Measurements from ENCODE around the gene RERE.
"Not testable (repeated sequence)": the region's sequence is repeated elsewhere in the genome, so short reads cannot be mapped to it uniquely, and the experiment has no call there.

Gene RERE

DNA sequence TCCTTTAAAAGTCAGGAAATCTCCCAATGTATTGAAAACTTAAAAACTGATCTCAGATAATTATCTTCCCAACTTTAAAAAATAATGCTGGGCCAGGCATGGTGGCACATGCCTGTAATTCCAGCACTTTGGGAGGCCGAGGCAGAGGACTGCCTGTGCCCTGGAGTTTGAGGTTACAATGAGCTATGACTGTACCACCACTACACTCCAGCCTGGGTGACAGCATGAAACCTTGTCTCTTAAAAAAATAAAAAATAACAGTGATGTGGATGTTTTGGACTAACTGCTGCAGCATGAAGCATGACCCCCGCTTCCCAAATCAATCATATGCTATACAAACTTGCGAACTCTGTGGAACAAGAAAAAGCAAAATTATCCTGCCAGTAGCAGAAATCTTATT lies 186.3 kb downstream of the RERE start:
- DNase-seq = no peak

DNA sequence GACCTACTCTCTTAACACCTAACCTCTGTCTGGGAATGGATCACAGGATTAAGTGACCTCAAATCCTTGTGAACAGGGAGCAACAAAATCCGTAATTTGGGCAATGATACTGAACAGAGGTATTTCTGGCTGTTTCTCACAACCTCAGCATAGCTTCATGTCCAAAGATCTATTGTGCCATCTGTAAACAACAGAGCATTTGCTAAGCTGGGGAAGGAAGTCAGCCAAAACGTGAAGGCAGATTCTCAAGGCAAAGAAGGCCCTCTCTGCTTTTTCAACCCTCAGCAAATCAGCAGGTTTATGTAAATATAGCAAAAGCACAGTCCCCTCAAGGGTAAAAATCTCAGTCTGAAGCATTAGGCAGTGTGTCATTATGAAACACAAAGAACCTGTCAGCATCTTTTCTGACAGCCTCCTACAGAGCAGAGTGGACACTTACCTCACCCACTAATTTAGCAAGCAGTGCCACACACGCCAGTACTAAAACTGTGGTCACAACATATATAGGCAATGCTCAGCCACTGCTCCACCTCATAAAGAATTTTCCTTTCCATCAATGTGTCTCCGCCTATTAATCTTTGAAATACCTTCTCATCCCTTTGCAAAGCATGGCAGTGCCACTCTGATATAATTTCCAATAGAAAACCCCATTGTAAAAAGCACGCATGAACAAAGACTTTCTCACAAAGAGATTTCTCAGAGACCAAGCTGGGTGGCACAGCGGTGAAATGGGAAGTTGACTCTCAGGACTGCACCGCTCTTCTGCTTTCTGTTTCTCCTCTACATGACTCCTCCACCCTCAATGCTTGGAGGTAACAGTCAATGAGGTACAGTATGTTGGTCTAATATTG lies 188.0 kb downstream of the RERE start:
- no peak for DNase-seq

DNA sequence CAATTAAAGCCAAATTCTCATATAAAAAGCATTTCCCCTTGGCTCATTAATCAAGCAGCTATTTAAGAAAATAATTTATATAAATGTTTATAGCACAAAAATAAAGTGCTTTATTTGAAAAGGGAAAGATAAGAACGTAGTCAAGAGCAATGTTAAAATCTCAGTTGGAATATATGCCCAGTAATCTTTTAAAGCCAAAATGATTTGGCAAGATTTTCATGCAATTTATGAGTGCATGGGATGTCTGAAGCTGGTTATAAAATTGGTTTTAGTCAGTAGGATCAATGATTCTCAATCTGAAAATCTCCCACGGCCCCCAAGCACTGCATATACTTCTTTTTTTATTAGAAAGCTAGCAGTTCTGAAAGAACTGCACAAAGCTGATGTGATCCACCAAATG lies 188.8 kb downstream of the RERE start:
- no peak for DNase-seq

DNA sequence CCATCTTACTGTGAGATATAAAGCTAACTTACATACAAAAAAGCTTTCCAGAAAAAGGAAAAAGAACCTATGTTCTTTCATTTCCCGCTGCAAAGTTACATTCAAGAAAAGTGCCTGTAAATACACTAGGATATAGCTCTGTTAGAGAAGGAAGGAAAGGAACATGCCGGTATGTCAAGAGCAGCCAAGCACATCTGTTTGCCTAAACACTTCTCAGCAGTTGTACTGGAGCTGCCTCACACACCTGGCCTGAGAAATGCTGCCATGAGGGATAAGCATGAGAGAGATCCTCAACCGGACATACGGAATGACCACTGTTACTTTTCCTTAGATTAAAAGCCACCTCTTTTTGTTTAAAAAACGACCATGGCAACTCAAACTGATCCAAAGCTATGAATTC lies 189.7 kb downstream of the RERE start:
- no peak for DNase-seq

DNA sequence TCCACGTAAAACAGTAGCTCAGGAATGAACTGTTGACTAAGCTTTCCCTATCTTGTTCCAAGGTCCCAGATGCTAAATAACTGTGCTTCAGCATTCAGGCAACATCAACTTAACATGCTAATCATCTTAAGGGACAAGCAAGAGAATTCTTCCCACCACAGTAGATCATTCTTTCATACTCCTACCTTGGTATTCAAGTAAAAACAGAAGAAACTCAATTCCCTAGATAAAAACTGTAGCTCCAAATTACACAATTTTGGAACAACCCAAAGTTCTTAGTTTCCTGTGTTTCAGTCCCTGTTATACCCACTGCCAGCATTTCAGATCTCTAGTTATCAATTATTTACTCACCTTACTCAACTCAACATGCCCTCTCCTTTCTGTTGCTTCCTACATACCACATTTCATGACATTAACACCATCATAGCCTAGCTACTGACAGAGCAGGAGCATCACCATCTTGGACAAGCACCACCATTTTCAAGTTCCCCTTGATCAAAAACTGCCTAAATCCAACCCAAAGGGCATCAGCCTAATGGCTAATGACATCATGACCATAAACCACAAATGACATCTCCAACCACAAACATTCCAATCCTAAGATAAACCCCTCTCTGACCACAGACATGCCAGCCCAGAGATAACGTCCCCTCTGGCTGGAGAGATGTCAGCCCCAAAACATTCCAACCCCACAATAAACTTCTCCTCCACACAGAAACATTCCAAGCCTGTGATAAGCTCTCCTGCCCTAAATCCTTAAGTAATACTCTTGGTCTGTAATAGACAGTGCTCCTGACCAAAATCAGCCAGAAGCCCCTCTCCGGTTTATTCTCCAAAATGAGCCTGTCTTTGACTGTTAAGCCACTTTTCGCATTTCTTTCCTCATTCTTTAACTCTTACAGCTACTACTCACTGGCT lies 191.2 kb downstream of the RERE start:
- DNase-seq = no peak

DNA sequence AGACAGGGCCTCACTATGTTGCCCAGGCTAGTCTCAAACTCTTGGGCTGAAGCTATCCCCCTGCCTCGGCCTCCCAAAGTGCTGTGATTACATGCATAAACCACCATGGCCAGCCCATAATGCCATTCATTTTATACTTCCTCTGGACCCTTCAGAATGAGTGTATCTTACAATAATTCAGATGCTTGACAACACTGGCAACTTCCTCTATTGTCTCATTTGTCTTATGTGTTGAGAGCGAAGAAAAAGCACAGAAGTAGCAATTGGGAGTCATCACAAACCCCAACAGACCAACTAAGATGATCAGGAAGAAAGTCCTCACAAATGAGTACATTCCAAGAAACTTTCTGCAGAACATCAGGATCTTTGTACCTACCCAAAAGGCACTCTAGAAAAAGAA lies 191.9 kb downstream of the RERE start:
- no peak for DNase-seq

DNA sequence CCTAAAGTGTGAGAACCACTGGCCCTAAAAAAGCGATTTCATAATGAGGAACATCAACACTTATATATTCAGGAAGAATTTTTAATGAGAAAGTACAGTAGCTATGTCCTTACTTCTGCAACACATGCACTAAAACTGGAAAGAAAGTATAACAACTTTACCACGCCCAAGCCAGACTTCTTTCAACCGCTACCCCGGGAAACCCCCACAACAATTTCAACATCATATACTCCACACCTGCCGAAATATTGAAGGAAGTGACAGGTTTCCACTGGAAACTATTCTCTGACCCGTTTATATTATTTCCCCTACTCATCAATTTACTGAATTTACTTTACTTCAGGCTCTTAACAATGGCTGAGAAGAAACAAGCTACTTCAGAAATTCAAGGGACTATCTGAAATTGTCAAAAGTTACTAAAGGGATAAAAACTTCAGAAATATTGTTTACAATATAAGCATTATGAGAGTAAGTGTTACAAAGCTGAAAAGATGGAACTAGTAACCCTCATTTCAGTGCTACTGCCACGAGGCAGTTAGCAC lies 193.7 kb downstream of the RERE start:
- DNase-seq = not testable (repeated sequence)

DNA sequence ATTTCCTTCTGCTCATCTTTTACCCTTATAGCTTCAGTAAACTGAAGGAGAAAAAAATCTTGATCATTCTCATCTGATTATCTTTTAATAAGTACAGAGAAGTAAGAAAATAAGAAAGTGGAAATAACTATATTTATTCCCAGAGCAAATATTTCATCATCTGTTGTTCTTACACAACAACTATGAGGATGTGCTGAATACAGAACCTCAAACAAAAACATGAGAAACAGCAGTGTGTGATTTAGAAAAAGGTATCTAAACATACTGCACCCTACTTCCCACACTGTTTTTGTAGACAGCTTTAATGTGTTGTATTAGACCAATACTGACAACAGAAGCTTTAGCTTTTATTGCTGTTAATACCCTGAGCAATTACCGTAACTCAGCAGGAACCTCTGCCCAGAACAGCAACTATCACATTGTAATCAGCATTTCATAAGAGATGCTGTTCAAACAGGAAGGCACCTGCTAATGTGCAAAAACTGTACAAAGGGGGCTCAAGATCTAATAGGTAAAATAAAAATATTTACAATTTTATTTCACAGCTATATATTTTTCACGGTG lies 195.6 kb downstream of the RERE start:
- not testable (repeated sequence) for DNase-seq

DNA sequence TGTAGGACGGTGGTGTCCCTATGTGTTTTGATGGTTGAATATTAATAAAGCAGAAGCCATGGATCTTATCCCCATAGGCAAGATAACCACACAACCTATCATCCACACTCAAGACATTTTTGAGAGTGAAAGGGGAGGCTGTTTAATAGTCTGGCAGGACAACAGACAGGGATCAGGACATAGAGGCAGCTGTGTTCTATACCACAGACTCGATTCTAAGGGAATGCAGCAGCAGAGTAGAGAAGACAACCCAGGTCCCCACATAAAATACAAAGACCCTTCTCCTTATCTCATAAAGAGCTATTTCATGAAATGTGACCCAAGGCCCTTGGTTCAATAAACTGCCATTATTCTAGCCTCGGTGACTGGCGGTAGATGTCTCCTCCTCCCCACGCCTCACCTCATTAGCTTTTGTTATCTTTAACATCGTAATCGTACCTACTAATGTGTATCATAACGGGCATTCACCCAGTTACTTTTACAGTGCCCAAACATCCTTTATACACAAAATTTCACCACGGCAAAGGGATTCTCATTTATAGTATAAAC lies 196.3 kb downstream of the RERE start:
- DNase-seq = not testable (repeated sequence)

DNA sequence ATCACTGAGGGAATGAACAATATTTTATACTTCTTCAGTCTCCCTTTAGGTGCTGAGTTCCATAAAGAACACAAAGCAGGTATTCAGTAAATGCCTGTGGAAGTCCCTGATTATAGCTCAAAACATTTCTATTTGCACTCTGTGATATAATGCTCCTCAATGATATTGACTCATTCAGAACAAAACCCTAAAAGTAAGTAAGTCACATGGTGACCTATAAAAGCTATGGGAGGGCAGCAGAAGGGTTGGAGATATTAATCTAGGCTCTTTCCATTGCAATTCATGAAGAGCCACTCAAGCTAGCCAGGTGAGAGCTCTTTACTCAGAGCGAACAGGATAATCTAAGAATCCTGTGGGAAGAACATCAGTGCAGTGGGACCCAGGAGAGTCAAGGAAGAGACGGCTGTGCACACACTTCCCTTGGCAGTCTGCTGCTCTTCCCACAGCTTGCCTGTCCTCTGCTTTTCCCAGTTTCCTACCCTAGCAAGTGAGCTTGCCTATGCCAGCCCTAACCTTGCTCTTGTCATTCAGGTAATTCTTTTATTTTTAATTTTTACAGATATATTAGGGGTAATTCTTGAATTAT lies 197.4 kb downstream of the RERE start:
- DNase-seq = not testable (repeated sequence)

DNA sequence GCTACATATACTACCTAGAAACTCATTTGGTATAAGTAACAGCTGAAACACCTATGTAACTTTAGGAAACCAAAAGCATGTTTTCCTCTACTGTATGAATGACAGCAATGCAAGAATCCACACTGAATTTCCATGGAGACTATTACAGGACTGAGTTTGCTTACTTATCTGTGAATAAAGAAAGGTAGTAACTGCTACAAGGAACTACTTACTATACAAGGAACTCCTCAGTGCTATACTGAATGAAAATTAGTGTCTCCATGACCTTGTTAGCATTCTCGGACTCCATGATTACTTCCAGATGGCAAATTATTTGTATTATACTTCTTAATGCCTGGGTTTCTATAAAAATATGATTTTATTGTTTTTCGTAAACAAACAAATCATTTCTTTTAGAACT lies 198.0 kb downstream of the RERE start:
- not testable (repeated sequence) for DNase-seq

DNA sequence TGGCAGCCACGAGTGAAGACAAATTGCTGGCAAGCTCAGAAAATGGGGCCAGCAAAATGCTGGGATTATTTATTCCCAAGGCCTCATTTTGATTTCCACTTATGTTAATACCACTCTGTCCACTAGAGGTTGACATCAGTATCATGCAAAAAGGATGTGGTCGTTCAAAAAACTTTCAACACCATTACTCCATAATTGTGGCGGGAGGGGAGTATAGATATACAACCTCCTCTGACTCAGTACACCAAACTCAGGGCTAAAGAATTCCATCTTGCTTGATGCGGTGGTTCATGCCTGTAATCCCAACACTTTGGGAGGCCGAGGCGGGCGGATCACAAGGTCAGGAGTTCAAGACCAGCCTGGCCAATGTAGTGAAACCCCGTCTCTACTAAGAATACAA lies 200.6 kb downstream of the RERE start:
- not testable (repeated sequence) for DNase-seq

DNA sequence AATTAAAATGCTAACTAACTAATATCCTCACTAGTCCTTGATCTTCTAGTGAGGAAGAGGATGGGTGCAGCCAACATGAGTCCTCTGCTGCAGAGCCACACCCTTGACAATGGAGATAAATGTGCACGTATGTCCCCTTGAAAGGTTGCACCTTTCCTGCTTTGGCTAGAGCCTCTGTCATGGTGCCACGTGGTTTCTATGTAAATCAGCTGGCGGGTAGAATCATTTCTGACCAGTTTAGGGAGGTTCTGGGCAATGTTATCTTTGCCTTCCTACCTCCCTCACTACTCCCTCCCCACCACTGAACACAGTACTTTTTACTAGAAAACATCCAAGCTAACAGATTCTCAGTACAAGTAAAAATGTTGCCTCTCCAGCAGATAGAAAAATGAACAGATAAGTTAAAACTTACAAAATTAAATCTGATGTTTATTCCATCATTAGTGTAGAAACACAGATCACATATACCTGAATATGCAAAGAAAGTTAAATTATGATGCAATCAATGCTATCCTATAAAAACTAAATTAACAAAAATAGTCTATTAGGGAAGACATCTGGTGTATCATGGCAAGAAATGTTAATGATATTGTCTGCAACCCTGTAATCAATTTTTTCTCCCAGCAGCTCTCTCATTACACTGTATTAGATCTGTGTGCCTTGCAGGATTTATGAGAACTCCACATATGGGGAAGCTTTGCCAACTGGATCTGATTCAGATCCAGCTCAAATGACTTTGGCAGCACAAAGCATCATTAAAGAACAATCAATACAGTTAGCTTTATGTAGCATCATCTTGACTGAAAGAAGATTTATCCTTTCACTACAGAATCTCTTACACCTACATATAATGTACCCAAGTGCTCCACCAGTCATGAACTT lies 205.6 kb downstream of the RERE start:
- not testable (repeated sequence) for DNase-seq

DNA sequence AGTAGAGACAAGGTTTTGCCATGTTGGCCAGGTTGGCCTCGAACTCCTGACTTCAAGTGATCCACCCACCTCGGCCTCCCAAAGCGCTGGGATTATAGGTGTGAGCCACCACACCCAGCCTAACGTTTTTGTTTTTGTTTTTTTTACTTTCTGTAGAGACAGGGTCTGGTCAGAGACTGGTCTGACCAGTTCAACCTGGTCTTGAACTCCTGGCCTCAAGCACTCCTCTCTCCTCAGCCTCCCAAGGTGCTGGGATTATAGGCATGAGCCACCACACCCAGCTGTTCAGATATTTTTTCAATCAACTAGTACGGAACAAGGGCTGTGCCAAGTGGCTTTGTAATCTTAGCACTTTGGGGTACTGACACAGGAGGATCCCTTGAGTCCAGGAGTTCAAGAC lies 209.5 kb downstream of the RERE start:
- no peak for DNase-seq

DNA sequence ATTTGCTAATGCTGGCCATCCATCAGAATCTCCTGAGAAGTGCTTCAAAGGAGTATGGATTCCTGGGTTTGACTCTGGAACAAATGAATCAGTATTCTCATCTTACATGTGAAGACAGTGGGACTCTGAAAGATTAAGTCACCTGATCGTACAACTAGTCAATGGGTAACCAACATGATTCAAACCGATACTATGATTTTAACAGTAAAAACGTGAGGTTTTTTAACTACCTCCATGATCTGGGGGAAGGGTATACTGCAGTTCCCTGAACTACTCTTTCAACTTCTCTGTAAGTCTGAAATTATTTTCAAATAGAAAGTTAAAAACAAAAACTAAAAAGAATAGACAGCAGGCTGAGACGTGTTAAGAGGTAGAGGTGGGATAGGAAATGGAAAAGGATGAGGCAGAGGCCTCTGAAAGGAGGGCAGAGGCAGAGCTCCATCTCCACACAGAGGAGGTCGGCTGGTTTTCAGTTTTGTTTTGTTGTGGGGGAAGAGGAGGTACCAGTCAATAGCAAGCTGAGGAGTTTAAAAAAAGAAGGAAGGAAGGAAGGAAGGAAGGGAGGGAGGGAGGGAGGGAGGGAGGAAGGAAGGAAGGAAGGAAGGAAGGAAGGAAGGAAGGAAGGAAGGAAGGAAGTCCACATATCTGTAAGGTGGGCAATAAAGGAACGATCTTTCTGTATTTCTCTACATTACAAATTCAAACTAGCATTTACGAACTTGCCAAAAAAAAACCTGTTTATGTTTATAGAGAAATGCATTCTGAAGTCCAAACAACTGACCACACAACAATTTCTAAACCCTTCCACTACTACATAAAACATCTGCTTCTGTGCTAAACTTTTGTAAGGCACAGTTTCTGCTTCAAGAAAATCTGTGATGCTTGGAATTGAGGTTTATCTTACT lies 213.1 kb downstream of the RERE start:
- DNase-seq = no peak

DNA sequence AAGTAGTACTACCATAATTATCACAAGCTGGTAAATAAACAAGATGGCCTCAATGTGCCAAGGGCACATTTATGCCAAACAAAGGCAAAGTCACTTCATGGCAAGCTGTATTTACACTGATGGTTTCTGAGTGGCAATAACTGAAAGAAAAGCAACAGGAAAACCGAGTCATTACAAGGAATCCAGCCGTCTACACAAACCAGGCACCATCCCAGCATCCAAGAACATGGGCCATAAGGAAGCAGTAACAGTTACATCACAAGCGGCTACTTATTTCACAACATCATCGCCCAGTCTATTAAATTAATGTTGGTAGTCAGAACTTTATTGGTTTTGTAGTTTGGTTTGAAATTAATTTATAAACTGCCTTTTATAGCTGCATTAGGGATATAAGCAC lies 214.2 kb downstream of the RERE start:
- no peak for DNase-seq

DNA sequence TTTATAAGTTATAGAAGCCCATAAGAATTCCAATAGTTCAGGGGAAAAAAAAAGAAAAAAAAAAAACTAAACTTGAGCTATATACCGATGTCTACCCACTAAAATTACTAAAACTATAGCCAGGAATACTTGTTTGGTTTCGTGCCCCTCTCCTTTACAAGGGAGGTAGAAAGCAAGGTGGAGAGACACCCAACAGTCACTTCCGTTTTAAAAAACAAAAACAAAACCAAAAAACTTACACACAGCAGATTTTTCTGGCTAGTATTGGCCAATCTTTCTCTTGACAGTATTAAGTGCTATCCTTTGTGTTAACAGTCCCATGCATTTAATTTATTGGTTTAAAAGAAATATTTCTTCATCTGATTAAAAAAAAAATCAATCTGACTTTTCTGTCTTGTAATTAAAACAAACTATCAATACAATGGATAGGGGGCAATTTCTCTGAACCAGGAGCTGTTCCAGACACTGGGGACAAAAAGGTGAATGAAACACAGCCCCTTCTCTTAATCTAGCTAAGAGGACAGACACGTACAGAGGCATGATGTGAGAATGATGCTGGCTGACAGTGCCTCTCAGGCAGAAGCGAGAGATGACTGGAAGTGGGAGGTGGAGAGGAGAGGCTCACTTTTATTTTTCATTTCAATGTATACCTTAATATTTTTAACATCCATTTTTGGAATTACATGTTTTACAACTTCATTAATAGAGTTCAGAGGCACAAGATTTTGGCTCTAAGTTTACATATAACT lies 214.8 kb downstream of the RERE start:
- DNase-seq = no peak

DNA sequence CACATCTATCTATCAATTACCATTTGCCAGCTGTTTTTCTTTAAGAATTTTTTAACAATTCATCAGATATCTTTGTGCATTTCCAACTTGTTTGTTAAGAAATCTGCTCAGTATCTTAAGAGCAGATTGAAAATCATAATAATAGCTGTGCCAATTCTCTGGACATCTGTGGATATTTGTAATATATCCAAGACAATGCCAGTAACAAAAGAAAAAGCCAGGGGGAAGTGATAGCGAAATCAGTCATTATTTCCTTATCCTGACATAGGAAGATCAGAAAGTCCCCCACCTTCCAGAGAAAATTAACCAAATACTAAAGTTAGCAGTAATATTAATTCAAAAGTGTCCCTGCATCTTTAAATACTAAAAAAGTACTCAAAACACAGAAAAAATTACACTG lies 217.1 kb downstream of the RERE start:
- DNase-seq = no peak

DNA sequence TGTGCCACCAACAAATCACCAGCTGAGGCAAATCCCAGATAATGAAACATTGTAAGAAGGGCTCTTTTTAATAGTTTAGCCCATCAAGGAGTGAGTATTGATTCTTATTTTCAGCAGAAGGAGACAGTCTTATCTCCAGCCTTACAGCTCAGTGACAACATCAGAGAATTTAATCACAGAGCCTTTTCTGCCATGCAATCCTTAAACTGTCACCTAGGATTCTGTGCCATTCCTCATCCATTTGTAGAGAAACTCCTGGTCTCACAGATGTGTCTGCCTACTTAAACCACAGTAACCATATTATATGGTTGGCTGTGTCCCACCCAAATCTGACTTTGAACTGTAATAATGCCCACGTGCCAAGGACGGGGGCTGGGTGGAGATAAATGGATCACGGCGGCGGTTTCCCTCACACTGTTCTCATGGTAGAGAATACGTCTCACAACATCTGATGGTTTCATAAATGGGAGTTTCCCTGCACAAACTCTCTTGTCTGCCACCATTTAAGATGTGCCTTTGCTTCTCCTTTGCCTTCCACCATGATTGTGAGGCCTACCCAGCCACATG lies 217.7 kb downstream of the RERE start:
- no peak for DNase-seq
